HepG2 (cell line): ENCODE data around the gene SGMS1.

Experiments
- ARNT ChIP-seq: fragments of 450-650 bp; IDR thresholded peaks from 2 replicates; pipeline ENCODE4 v1.6.1; 2017
- CTCF ChIP-seq: sonication (generic); formaldehyde crosslinking; IDR thresholded peaks from 2 replicates; pipeline ENCODE4 v1.5.0; 2020; ENCODE audit warnings: mild to moderate bottlenecking, missing genetic modification reagents, moderate library complexity
- KDM1A ChIP-seq: IDR thresholded peaks from 2 replicates; pipeline ENCODE4 v1.6.1; 2016; ENCODE audit warnings: missing compliant biosample characterization
- KDM5A ChIP-seq: fragments of 200-600 bp; sonication (generic); IDR thresholded peaks from 2 replicates; pipeline ENCODE4 v1.7.0; 2018; ENCODE audit warnings: antibody characterized with exemption, mild to moderate bottlenecking, low read length, borderline replicate concordance
- MTA3 ChIP-seq: sonication (generic); formaldehyde crosslinking; IDR thresholded peaks from 2 replicates; pipeline ENCODE4 v1.4.0; 2020; ENCODE audit warnings: missing genetic modification reagents
- SP1 ChIP-seq, 2 experiments: fragments of 450-650 bp in 1 of 2; sonication (generic) in 1 of 2; formaldehyde crosslinking in 1 of 2; IDR thresholded peaks; 2 replicates each; pipeline versions ENCODE4 v1.4.0 to v1.6.1; 2016 to 2020; ENCODE audit warnings: missing genetic modification reagents in 1 of 2

- TF ChIP-seq SP1 (IDR thresholded peaks at IDR 0.05) (no peak), SP1 (CRISPR knock-in tag; IDR thresholded peaks at IDR 0.05) (no peak), MTA3 (CRISPR knock-in tag) (no peak), CTCF (CRISPR knock-in tag) (no peak), ARNT (no peak), KDM1A (CRISPR knock-in tag) (no peak), KDM5A (no peak)
Measured at GRCh38 chr10:50419756-50420155, 204.0 kb downstream of the SGMS1 start.
